HG03575 (cell line): ENCODE measurements around the gene KAZN.

Experiments used
- ATAC-seq: cut with Tn5 transposase; IDR thresholded peaks from one replicate; pipeline ENCODE4 v1.9.1; 2021; ENCODE audit not compliant: unreplicated experiment, insufficient number of reproducible peaks, low FRiP score; ENCODE audit errors: extremely low read depth

KAZN gene

DNA sequence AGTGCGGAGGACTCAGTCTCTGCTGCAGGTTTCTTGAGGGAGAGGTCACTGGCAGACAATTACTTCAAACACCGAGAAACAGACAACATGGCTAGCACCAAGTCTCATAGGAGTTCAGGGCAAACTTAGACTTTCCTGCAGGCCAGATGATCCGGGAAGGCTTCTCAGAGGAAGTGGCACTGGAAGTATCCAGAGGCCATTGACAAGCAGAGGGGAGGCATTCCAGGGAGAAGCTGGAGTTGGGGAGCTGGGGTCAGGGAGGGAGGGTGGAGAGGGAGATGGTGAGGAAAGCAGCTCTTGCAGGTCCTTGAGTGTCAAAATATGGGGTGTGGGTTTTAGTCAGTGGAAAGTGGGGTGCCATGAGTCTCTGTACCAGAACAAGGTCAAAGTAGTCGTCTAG lies 147.9 kb downstream of the KAZN start:
- ATAC-seq = no peak

DNA sequence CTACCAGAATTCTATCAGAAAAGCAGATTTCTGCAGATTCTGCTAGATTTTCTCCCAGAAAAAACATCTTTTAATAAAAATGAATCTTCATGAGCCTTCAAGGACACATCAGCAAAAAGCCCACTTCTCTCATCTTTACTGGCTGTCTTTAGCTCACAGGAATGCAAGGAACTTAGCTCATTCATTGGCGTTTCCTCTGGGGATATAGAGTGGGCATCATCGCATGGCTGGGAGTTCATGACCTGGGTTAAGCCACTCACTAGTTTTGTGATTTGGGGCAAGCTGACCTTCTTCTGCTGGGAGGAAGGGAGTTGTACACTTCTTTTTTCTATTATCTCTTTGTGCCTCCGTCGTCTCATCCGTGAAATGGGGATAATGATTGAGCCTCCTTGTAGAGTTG lies 149.7 kb downstream of the KAZN start:
- no peak for ATAC-seq

DNA sequence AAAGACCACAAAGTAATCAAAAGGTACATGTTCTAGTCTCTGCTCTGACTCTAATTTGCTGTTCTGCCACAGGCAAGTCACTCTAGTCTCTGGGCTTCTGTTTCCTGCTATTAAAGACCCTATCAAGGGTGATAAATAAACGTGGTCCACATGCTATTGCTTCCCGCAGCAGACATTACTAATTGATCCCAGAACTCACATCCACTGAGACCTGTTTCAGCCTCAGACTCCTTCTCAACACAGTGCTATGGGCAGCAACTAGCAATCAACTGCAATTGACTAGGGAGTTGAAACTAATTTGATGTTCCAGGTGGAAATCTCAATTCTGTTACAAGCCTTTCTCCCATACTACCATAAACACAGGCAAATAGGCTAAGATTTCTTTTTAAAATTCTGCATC lies 150.5 kb downstream of the KAZN start:
- no peak for ATAC-seq

DNA sequence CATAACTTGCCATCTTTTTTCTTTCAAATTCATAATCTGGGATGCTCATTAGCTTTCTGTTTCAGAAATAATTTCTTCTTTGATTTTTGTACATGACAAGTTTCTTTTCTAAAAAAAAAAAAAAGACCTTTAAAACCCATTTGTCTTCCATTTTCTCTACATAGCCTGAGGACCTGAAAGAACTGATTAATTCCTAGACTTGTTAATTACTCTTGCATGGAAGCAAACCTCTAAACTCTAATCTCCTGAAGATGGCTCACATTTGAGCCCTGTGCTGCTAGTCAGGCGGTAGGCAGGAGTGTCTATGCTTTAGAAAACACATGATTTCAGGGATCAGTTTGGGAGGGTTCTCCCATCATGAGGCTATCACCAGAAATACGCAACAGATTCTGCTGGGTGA lies 152.0 kb downstream of the KAZN start:
- ATAC-seq = no peak

DNA sequence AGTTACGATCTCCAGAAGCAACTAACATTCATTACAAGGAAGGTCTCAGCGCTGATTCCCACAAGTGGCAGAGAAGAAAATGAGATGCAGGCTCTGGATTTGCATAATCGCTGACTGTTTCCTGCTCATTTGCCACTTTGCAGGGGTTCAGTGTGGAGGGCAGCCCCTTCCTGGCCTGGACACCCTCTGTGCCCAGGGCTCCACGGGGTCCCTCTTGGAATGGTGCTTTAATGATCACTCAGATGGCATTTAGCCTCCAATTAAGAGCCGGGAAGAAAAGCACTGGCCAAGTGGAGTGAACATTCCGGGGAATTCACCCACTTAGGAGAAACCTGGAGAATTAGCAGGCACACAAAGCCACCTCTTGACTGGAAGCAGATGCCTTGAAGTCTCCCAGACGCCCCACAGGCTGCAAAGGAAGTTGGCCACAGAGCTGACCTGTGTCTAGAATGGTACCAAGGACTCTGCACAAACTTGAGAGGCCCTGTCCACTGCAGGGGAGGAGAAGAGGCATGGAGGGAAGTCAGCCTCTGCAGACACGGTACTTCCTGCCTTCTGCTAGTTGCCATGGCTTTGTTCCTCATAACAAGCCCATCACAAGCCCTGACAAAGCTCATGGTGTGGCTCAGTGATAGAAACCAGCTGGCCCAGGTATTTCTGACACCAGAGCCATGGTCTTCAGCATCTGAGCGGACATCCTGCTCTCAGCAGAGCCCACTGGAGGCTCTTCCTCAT lies 157.2 kb downstream of the KAZN start:
- ATAC-seq = no peak

DNA sequence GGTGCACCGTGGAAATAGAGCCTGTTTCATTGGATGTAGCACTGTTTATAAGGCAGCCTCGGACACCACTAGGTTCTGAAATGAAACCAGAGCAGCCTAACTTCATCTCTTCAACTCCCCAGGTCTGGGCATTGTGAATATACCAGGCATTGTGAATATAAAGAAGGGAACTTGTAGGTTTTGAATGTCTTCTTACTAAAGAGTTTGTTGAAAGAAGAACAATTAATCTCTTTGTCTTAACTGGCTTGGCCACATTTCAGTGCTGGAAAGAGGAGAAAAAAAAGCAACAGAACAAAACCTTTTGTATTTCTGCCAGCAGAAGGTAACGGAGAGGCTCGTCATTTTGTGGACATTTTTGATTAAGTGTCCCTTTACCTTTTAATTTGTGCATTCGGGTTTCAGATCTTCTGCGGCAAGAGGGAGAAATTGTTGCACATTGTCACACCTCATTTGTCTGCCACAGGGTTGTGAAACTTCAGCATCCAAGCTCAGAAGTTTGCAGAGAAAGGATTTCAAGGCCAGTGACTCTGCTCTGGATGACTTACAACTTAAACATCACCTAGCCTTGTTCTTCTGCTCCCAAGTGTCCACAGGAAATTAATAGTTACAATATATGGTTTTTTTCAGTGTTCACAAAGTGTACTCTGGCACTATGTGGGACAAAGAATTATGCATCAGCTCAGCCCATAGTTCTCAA lies 158.3 kb downstream of the KAZN start:
- no peak for ATAC-seq

DNA sequence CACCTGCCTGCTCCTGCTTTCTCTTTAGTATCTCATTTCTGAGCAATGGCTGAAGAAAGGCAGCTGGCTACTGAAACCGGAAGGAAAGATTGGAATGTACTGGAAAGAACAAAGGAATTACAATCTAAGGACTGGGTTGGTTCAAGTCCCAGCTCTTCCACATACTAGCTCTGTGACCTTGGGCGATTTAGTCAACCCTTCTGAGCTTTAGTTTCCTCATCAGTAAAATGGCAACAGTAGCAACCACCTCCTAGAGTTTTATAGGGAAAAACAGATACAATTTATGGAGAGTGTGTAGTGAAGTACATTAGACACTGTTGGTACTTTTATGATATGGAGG lies 158.8 kb downstream of the KAZN start:
- ATAC-seq = no peak

DNA sequence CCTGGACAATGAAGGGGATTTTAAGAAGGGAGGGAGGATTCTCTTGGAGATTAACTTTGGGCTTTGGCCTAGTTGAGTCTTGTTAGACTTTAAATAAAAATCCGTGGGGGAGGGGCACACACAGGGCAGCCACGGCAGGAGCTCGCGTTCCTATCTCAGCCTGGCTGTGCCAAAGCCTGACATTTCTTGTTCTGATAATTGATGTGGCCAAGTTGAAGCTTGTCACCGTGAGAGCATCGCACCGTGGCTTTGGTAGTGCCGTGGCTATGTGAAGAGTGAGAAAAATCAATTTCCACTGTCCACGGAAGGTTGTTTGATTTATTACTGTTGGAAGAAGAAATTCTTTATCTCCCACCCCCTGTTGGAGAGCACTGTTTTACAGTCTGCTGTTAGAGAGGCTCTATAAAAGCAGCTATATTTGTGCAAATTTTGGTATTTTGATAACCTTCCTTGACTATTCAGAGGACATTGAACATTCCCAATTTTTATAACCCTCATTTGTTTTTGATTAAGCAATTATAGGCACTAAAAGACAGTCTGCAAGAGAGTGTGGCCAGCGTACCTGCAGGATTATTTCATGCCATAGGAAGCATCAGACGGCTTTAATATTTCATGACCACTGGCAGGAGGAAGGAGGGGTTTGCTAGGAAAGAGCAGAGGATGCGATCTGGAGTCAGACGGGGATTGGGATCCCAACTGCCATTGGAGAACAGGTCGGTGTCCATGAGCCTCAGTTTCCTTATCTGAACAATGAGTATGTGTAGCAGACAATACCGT lies 160.7 kb downstream of the KAZN start:
- no peak for ATAC-seq

DNA sequence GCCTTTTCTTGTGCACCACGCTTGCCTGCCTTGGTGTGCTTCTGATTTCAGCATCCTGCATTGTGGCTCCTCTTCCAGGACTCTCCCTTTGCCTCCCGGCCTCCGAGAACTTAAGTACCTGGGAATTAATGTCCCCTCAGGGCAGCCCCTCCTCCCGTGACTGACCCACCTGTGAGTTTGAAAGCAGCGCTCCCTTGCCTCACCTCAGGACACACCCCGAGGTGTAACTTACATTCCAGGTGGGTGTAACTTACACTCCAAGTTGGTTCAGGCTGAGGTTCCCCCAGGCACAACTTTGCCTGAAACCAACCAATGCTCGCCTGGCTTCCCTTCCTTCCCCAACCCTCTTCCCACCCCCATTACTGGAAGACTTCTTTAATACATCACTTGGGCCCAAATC lies 161.4 kb downstream of the KAZN start:
- ATAC-seq = no peak

DNA sequence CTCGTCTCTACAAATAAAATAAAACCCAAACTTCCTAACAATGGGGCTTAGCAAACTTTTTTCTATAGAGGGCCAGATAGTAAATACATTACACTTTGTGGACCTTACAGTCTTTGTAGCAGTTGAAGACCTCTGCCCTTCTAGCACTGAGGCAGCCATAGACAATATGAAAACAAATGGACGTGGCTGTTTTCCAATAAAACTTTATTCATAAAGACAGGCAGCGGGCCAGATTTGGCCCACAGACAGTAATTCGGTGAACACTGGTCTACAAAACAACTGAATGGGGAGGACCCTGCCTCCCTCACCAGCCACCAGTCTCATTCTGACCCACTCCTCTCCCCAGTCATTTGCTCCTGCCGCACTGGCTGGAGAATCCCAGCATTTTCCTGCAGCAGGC lies 162.3 kb downstream of the KAZN start:
- ATAC-seq = no peak

DNA sequence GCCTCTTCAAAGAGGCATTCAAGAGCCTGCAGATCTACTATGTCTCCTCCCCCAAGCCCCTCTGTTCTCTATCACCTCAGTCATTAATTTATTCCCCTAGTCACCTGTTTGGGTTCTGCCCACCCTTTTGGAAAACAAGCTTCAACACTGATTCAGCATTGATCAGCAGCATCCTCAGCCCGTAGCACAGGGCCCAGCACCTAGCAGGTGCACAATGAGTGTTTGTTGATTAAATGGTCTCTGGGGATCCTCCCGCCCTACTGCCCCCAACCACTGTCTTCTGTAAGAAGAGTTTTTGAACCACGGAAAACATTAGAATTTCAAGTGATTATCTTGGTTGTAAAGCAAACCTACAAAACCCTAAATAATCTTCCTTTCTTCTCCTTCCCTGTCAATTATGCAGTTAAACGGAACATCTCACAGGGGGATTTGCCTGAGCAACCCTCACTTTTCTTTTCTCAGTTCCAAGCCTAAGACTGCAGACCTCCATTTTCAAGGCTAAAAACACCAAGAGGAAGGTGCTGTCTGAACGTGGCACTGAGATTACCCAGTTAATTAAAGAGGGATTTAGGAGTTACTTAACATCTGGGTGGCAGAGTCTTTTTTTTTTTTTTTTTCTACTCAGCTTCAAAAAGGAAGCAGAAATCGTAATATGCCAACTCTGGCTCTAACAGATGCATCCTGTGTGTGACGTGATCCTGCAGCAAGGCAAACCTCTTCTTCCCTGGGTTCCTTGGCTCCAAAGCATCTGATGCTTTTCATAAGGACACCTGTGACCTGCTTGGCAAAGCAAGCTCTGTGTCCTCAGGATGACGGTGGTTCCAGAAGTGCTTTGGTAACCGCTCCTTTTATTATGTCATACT lies 163.0 kb downstream of the KAZN start:
- no peak for ATAC-seq

DNA sequence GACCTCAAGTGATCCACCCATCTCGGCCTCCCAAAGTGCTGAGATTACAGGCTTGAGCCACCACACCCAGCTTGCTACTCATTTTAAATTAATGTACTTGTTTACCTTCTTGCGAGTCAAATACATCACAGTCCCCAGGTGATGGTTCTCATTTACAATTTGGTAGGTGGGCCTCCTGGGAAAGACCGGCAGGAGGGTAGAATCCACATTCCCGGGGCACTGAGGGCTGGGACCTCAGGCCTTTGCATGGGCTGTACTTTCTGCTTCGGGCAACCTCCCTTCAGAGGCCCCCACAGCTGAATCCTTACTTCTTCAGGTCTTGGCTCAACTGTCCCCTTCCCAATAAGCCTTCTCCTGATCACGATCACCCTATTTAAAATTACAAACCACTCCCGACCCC lies 165.5 kb downstream of the KAZN start:
- no peak for ATAC-seq

DNA sequence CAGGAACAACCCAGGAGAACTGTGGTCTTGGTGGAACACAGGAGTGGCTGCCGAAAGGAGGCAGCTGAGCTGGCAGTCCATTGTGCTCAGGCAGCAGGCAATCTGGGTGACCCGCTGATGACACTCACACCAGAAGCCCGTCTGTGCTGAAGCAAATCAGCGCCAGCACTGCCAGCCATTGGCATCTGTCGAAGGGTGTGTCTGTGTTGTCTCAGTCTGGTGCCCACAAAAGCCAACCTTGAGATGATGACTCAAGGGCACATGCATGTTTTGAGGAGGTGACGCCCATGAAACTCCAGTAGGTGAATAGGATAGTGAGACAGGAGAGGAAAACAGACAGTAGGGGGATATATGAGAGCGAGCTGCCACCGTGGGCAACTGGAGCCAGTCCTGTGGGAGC lies 167.3 kb downstream of the KAZN start:
- ATAC-seq = no peak

DNA sequence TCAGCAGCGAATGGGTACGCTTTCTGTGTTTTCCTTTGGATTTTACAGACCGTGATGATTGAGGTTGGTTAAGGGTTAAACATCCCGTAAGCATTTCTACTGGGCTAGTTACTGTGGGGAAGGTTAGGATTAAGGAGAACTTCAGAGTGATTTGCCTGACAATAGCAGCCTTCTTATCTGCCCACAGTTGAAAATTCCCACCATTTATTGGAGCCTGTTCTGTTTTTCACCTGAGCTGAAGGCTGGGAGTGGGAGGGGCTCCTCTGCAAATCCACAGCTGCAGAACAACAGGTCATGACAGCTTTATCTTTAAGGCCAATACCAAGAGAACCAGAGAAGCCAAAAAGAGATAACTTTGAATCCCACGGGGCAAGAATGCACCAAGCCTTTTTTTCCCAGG lies 168.6 kb downstream of the KAZN start:
- ATAC-seq = no peak

DNA sequence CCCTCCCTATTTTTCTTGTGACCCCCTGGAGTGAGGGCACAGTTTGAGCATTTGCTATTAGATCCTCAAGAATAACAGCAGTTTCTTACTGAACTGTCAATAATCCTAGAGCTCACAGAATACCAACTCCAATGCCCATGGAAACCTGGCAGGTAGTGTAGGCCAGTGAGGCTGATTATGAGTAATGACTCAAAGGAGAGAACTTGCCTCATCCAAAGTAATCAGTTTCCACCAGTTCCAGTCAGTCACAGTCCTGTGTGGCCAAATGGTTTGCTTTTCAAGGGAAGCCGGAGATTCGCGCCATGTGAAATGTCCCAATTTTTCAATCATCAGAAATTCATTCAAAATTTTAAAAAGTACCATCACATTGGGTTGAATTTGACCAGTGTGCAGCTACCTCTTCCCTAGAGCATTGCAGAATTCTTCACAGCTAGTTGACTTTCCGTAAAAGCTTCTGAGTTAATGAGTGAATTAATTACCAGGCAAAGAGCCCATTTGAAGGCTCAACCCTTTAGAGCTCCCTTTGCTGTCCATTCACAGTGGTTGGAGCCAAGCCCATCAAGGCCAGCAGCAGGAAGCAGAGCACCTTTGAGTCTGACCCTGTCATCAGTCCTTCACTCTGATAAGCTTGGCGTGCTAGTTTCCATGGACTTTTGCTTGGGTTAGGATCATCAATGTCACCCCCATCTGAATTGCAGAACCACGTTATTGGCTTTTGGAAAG lies 170.3 kb downstream of the KAZN start:
- ATAC-seq = no peak

DNA sequence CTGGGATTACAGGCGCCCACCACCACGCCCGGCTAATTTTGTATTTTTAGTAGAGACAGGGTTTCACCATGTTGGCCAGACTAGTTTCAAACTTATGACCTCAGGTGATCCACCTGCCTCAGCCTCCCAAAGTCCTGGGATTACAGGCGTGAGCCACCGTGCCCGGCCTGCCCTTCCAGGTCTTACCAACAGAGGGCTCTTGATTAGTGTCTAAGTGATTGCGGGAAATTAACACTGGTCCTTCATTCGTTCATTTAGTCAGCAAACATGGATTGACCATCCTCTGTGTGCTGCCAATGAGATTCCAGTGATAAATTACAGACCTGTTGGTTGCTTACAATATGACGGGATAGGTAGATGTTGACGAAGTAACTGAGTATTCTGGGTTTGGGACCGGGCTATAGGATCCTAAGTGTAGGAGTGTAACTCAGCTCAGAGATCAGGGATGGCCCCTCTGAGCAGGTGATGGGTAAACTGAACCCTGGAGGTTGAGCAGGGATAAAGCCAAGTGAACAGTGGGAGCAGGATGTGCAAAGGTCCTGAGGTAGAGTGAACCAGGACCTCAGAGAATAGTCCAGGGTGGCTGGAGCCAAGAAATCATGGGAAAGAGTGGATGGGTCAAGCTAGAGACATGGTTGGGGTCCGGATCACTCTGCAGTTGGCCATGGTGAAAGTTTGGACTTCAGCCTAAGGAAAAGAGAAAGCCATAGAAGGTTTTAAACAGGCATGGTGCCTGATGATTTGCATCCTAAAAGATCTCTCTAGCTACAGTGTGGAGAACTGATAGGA lies 171.2 kb downstream of the KAZN start:
- no peak for ATAC-seq

DNA sequence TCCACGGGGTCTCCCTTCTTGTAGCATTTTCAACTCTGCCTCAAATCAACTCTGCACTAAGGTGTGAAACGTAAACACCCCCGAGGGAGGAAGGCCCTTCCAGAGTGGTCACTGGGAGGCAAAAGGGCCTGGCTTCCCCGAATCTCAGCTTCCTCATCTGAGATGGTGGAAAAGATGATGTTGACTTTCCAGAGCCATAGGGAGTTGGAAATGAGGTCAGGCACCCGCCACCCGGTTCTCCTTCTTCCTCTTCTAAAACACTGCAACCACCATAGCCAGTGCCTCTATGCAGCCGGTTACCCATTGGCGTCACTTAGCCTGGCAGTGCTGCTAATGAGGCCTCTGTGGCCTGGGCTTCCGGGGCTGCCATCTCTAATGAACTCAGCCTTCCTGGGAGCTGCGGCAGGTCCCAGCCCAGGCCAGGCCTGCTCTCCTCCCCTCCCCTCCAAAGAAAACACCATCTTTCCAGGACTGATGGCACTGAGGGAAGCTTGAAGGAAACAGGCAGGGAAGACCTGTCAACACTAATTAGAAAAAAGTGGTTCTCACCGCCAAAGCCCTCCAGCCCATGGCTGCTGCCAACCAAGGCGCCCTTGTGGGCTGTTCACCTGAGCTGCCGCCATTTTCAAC lies 175.0 kb downstream of the KAZN start:
- no peak for ATAC-seq

DNA sequence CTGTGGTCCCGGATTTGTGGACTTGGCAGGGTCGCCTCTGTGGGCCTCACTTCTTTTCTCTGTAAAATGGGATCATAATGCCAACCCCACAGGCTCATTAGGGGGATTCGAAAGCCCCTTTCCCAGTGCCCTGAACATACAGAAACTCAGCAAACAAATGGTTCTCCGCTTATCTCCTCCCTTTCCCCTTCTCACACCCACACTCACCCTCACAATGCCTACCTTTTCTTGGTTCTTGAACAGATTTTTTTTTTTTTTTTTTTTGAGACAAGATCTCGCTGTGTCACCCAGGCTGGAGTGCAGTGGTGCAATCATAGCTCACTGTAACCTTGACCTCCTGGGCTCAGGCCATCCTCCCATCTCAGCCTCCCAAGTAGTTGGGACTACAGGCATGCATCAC lies 175.7 kb downstream of the KAZN start:
- ATAC-seq = no peak
